Uterus (tissue), 4 donors: ENCODE data around the gene RPL19. TPM values are rescaled to one million over a fixed set of nuclear protein-coding genes. Genes with fewer than 3 reads are reported as not detected.
A peak's percentile ranks its signal among the peaks of the same experiment; 100 is the strongest.

Experiments
- DNase-seq, 2 donors: peaks; one replicate each; pipeline ENCODE4 v3.0.0-alpha.2; 2019 to 2020
- H3K27ac ChIP-seq, 2 donors: fragments of 200-600 bp; sonication (generic); 1 replicate in 1 of 2; 2 replicates in 1 of 2; pipeline ENCODE4 v1.5.1; 2016 to 2018
- H3K27me3 ChIP-seq, 2 donors: fragments of 200-600 bp; sonication (generic); one replicate each; pipeline ENCODE4 v1.5.1; 2018 to 2019; ENCODE audit warnings: control low read depth in 1 of 2
- H3K36me3 ChIP-seq, 2 donors: fragments of 200-600 bp; sonication (generic); one replicate each; pipeline ENCODE4 v1.5.1; 2019; ENCODE audit warnings: control low read depth in 1 of 2
- H3K4me1 ChIP-seq, 2 donors: fragments of 200-600 bp; sonication (generic); one replicate each; pipeline ENCODE4 v1.5.1; 2018 to 2019; ENCODE audit warnings: control low read depth in 1 of 2
- H3K4me3 ChIP-seq, 2 donors: fragments of 200-600 bp; sonication (generic); 1 replicate in 1 of 2; 2 replicates in 1 of 2; pipeline ENCODE4 v1.5.1; 2018 to 2019; ENCODE audit warnings: mild to moderate bottlenecking in 1 of 2
- H3K9me3 ChIP-seq, 2 donors: fragments of 200-600 bp; sonication (generic); one replicate each; pipeline ENCODE4 v1.5.1; 2019; ENCODE audit warnings: control low read depth in 1 of 2
- POLR2A ChIP-seq, 2 donors: fragments of 450-650 bp; IDR thresholded peaks; one replicate each; pipeline ENCODE4 v1.6.1; 2016; ENCODE audit warnings: antibody characterized with exemption in 2 of 2, mild to moderate bottlenecking in 1 of 2, moderate library complexity in 1 of 2
- intact Hi-C: fragments of 100-400 bp; cut with DNase I; formaldehyde crosslinking; loops from one replicate; pipeline ENCODE4 v1.15.1; 2023; ENCODE audit warnings: low total_unique reads
- total RNA-seq, 4 donors: library from RNA; depleted of rRNA in 3 of 4; stranded (reverse); fragments of >200 nt in 3 of 4; gene quantifications; one replicate each; pipeline versions ENCODE4 v1.1.0 to v1.2.4, GENCODE V29; 2014 to 2023
- TF ChIP-seq, protein P1 (sequence below), 4 experiments: fragments of 200-600 bp in 2 of 4; fragments of 450-650 bp in 2 of 4; sonication (generic) in 2 of 4; IDR thresholded peaks; one replicate each; pipeline ENCODE4 v1.5.1; 2016 to 2019; ENCODE audit warnings: antibody characterized with exemption in 4 of 4, mild to moderate bottlenecking in 2 of 4, moderate library complexity in 1 of 4
- donor health status: DM: yes; HTN: yes; CAD: no.

RPL19 gene
- total RNA-seq, 4 donors from 2014 or later: 1,469 to 5,936 (median 3,528) TPM

DNA sequence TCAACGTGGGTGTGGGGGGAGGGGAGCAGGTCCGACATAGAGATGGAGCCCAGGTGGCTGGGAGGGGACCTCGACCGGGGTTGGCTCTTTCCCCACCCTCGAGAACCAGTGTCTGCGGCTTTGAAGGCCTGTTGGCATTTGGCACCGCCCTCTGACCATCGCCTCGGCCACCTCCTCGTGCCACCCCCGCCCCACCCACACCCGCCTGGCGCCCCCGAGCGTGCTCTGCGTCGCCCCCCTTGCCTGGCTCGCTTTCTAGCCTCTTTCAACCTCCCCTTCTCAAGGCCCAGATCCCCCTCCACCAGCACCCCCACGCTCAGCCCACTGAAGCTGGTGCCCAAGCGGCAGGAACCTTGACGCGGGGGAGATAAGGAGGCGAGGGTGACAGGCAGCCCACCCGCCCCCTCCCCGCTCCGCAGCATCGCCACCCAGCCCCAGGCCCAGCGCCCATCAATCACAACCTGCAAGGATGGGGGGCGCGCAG, 3.2 kb upstream of the RPL19 start:
- intact Hi-C loops: no loop called here
- H3K27me3 ChIP-seq: no peaks in the 10 kb centered on the region

DNA sequence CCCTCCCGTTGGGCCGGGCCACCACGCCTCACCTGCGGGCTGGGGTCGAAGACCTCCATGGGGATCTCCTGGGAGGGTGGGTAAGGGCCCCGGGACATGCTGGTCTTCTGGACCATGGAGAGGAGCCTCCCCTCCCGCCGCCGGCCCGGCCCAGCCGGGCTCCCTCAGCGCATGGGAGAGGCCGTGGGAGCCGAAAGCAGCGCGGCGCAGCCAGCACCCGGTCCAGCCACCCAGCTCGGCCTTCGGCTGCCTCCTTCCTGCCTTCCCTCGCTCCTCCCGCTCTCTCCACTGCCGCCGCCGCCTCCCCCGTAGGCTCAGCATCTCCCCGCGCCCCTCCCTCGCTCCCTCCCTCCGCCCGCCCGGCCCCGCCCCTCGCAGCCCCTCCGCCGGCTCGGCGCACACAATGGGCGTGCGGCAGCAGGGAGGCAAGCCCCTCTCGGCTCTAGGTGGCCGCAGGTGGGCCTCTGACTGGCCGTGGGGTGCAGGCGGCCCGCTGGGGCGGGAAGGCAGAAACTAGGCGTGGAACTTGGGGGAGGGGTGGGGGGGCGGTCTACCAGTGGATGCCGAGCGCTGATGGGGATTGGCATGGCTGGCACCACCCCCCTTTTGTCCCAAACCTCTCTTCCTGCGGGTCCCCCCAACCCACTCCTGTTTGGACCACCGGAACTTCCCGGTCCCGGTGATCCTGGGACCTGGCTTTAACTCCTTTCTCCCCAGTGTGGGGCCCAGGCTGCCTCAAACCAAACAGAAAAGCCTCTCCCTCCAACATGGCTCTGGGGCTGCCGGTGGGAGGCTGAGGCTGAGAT, 2.5 kb upstream of the RPL19 start, which contains the start of gene CACNB1:
Gene CACNB1, minus strand, starts transcription at position 290 of the 806 bp plus-strand sequence. Its CDS starts 174 bp downstream, at position 116.
- Histone ChIP-seq H3K27me3 (no peaks in the 10 kb centered on the region), H3K4me1 (peaks cover 13 to 36% of the 10 kb centered on the region in 2 donors), H3K36me3 (no peaks in the 10 kb centered on the region), H3K9me3 (no peaks in the 10 kb centered on the region), H3K27ac (peak within 1 kb of the TSS; percentile 83 to 91), H3K4me3 (peak within 1 kb of the TSS; percentile 74 to 77)
- TF ChIP-seq, protein P1, sequence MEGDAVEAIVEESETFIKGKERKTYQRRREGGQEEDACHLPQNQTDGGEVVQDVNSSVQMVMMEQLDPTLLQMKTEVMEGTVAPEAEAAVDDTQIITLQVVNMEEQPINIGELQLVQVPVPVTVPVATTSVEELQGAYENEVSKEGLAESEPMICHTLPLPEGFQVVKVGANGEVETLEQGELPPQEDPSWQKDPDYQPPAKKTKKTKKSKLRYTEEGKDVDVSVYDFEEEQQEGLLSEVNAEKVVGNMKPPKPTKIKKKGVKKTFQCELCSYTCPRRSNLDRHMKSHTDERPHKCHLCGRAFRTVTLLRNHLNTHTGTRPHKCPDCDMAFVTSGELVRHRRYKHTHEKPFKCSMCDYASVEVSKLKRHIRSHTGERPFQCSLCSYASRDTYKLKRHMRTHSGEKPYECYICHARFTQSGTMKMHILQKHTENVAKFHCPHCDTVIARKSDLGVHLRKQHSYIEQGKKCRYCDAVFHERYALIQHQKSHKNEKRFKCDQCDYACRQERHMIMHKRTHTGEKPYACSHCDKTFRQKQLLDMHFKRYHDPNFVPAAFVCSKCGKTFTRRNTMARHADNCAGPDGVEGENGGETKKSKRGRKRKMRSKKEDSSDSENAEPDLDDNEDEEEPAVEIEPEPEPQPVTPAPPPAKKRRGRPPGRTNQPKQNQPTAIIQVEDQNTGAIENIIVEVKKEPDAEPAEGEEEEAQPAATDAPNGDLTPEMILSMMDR (IDR thresholded peaks at IDR 0.05): no peak
- TF ChIP-seq POLR2A (IDR thresholded peaks at IDR 0.05): peak; percentile 45 to 62
- intact Hi-C loops: no loop called here
- peak; percentile 80 to 83 for DNase-seq

More for the DNA sequence above, 3.2 kb upstream of the RPL19 start:
- TF ChIP-seq, protein P1 (IDR thresholded peaks at IDR 0.05): no peak
- TF ChIP-seq POLR2A (IDR thresholded peaks at IDR 0.05): no peak
- H3K27ac ChIP-seq: peak overlapping the region; percentile 83 to 91
- no peaks in the 10 kb centered on the region for H3K9me3 ChIP-seq
- H3K4me1 ChIP-seq: peaks cover 10 to 29% of the 10 kb centered on the region in 2 donors
- no peaks in the 10 kb centered on the region for H3K36me3 ChIP-seq
- peak in 1 of 2 donors; percentile 46 for DNase-seq
- peak overlapping the region; percentile 74 to 77 for H3K4me3 ChIP-seq

DNA sequence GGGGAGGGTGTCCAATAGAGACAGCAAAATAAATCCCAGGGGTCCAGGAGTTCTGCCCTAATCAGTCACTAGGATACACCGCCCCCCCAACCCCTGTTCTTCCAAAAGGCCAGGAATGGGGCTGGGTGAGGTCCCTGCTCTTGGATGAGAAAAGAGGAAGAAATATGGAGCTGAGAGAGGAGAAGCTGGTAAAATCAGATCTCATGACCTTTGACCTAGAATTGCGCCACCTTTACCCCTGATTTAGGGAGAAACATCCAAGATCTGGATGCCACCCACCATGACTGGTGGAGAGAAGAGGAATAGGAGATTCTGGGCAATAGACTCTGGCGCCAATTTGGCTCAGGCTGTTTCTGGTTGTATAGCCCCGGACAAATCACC, 1.9 kb upstream of the RPL19 start:
- Histone ChIP-seq H3K4me1 (peaks cover 13 to 36% of the 10 kb centered on the region in 2 donors), H3K9me3 (no peaks in the 10 kb centered on the region), H3K27me3 (no peaks in the 10 kb centered on the region), H3K4me3 (peak overlapping the region; percentile 74 to 77), H3K36me3 (no peaks in the 10 kb centered on the region), H3K27ac (peak overlapping the region; percentile 83 to 91)
- no peak for DNase-seq
- no peak for TF ChIP-seq POLR2A (IDR thresholded peaks at IDR 0.05)
- intact Hi-C loops: no loop called here

DNA sequence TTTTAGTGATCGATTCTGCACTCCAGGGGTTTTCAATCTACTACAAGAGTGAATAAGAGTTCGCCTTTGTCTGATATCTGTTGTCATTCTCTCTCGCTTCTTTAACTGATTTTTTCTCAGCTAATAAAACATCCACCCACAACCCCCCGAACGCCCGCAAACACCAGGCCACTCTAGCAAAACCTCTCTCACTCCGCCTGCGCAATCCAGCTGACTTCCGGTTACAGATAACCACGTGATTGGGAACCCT, 338 bp upstream of the RPL19 start:
- Histone ChIP-seq H3K27me3 (no peaks in the 10 kb centered on the region), H3K4me3 (peak overlapping the region; percentile 89 to 92), H3K4me1 (peaks cover 13 to 36% of the 10 kb centered on the region in 2 donors), H3K27ac (peak overlapping the region; percentile 91 to 99), H3K9me3 (no peaks in the 10 kb centered on the region), H3K36me3 (no peaks in the 10 kb centered on the region)
- intact Hi-C loops: no loop called here
- peak; percentile 85 to 94 for DNase-seq
- peak in 1 of 2 donors; percentile 46 for TF ChIP-seq POLR2A (IDR thresholded peaks at IDR 0.05)
- TF ChIP-seq, protein P1 (IDR thresholded peaks at IDR 0.05): no peak

DNA sequence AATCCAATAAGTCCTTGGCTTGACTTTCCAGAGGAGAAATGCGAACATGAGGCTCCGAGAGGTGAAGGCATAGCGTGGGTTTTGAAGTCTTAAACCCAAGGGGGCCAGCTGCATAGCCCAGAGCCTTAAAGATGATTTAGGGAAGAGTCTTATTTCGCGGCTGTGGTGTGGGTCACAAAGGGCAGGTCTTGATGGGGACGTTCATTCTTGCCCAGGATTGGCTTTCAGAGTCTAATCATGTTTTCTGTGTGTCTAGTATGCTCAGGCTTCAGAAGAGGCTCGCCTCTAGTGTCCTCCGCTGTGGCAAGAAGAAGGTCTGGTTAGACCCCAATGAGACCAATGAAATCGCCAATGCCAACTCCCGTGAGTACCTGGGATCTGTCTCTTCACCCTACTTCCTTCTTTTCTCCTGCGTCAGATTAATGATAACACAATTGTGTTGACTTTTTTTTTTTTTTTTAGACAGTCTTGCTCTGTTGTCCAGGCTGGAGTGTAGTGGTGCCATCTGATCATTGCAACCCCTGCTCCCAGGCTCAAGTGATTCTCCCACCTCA, 951 bp downstream of the RPL19 start:
- no peaks in the 10 kb centered on the region for H3K9me3 ChIP-seq
- peaks cover 13 to 26% of the 10 kb centered on the region in 2 donors for H3K4me1 ChIP-seq
- TF ChIP-seq, protein P1 (IDR thresholded peaks at IDR 0.05): no peak
- no peak for TF ChIP-seq POLR2A (IDR thresholded peaks at IDR 0.05)
- H3K36me3 ChIP-seq: no peaks in the 10 kb centered on the region
- H3K4me3 ChIP-seq: peak overlapping the region; percentile 89 to 92
- no peaks in the 10 kb centered on the region for H3K27me3 ChIP-seq
- H3K27ac ChIP-seq: peak overlapping the region; percentile 91 to 99
- no peak for DNase-seq
- intact Hi-C loops: no loop called here
